Hematopoietic multipotent progenitor cell treated with erythropoietin and hydrocortisone succinate and interleukin-3 and kit ligand, for 6 days (in vitro differentiated cells): ENCODE data around the gene CFAP221.
A peak's percentile ranks its signal among the peaks of the same experiment; 100 is the strongest.

Source experiments
- DNase-seq: peaks from one replicate; pipeline ENCODE4 v3.0.0-alpha.2; 2015

Gene CFAP221

GRCh38 chr2:119702918-119703401 lies 158.7 kb downstream of the CFAP221 start:
- peak; percentile 81 for DNase-seq

GRCh38 chr2:119703526-119703925 lies 159.3 kb downstream of the CFAP221 start:
- no peak for DNase-seq

GRCh38 chr2:119704670-119705120 lies 160.4 kb downstream of the CFAP221 start:
- DNase-seq, result no peak

- no peak for DNase-seq
Measured at GRCh38 chr2:119706221-119706620, 162.0 kb downstream of the CFAP221 start.
